HG03342 (cell line): ENCODE data around the gene TPD52L2.
A peak's percentile ranks its signal among the peaks of the same experiment; 100 is the strongest.
"Not testable (repeated sequence)": the region's sequence is repeated elsewhere in the genome, so short reads cannot be mapped to it uniquely, and the experiment has no call there.

Experiments used
- ATAC-seq: cut with Tn5 transposase; IDR thresholded peaks from one replicate; pipeline ENCODE4 v1.9.1; 2021; ENCODE audit warnings: mild to moderate bottlenecking, moderate library complexity; ENCODE audit not compliant: unreplicated experiment

TPD52L2 gene

GRCh38 chr20:63895202-63895951 is 30.3 kb downstream of the TPD52L2 start:
- peak; percentile 11 for ATAC-seq

GRCh38 chr20:63895952-63896263 is 30.8 kb downstream of the TPD52L2 start:
- ATAC-seq: no peak

- ATAC-seq: peak; percentile 40
These were observed 31.4 kb downstream of the TPD52L2 start for GRCh38 chr20:63896264-63897105.

DNA sequence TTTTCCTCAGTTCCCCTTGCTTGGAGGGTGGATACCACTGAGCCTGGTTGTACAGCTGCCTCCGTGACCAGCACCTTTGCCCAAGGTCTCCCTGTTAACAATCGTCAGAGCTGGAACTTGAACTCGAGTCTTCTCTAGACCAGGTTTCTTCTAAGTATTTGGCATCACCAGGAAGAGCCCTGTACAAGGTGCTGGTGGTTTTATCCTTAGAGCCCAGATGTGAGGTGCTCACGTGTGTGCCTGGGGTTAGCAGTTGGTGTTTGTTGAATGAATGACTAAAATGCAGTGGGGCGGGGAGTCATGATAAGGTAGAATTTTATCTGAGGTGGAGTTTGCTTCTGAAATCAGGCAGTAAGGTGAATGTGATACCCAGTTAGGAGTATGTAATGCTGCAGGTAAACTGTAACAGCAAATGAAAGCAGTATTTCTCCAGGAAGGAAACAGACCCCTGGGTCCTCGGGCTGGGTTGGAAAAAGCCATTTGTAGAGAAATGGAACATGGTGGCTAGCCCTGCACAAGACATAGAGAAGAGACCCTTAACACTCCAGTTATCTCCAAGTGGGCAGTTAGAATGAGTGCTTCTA is 33.0 kb downstream of the TPD52L2 start:
- no peak for ATAC-seq

DNA sequence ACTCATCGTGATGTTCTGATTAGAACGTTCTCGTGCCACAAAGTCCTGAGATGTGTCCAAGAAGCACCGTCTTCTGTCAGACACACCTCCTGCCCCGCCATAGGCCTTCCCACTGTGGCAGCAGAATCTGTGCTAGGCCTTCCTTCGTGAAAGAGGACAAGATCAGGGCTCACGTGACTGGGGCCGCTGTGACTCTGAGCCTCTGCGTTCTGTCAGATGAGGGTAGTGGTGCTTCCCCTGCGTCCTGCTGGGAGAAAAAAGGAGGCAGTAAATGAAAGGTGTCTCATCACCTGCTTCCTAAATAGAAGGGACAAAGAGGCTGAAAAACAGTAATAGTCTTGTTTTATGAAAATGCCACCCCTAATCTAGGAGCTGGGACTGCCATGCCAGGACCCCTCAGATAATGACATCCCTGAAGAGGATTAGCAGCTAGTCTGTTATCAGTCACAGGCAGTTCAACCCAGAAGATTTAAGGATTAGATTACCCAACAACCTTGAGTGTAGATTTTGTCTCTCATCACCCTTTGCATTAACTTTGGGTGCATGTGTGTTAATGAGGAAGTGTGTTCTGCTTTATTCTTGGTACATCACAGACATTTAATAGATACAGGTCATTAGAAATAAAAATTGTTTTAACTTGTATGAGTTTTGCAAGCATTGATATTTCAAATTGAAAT is 34.0 kb downstream of the TPD52L2 start:
- no peak for ATAC-seq

DNA sequence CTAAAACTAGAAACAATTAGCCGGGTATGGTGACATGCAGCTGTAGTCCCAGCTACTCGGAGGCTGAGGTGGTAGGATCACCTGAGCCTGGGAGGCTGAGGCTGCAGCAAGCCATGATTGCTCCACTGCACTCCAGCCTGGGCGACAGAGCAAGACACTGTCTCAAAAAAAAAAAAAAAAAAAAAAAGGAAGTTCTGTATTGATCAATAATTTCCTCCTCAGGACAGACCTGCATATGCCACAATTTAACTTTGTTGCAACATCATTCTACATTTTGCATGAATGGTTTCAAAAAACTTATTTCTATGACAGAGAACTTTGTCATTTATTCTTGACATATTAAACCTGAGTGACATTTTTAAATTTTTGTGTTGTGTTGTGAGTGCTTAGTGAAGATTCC is 35.3 kb downstream of the TPD52L2 start:
- ATAC-seq: no peak

- no peak for ATAC-seq
These were observed 38.9 kb downstream of the TPD52L2 start for GRCh38 chr20:63903796-63904561.

GRCh38 chr20:63908008-63908682 is 43.1 kb downstream of the TPD52L2 start:
- ATAC-seq: no peak

DNA sequence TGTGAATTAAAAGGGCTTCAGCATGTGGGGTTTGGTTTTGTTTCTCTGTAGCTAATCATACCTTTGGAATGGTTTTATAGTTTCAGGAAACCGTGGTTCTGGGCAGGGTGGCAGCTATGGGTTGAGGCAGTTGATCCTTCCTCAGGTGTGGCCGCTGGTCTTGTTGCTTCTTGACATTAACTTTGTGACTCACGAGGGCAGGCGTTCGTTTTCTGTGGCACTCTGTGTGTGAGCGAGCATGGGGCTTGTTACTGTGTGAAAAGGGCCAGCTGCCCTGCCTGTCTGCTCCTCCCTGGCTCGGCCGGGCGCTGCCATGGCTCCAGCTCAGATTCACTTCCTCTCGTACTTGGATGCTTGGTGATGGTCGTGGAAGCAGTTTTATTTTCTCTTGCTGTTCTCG is 46.1 kb downstream of the TPD52L2 start:
- no peak for ATAC-seq

- no peak for ATAC-seq
These were observed 48.7 kb downstream of the TPD52L2 start for GRCh38 chr20:63913768-63914167.

- ATAC-seq: no peak
These were observed 50.4 kb downstream of the TPD52L2 start for GRCh38 chr20:63915471-63915870.

GRCh38 chr20:63916371-63916939 is 51.4 kb downstream of the TPD52L2 start:
- ATAC-seq: not testable (repeated sequence)

DNA sequence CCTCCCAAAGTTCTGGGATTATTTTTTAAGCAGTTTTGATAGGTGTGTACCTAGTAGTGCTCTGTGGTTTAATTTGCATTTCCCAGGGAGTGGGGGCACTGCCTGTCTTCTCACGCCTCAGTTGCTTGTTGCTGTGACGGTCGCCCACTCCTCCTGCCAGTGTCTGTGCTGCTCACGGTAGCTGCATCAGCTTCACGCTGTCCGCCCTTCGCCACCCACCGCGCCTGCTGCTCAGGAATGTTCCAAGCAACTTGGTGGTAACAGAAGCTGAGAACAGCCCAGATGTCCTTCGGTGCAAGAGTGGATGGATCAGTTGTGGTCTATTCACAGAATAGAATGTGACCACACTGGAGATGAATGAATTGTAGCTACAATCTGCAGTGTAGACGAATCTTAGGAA is 52.7 kb downstream of the TPD52L2 start:
- no peak for ATAC-seq

DNA sequence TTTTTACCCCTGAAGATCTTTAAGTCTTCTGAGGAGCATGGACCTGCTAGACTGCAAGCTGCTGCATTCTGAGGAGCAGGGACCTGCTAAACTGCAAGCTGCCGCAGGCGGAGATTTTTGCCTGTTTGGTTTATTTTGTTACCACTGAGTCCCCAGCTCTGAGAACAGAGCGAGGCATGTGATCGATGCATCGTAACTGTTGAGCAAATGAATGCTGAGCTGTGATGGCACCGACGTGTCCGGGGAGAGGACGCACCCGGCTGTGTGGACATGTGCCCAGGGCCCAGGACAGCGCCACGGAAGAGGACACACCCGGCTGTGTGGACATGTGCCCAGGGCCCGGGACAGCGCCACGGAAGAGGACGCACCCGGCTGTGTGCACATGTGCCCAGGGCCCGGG is 54.1 kb downstream of the TPD52L2 start:
- ATAC-seq: no peak

DNA sequence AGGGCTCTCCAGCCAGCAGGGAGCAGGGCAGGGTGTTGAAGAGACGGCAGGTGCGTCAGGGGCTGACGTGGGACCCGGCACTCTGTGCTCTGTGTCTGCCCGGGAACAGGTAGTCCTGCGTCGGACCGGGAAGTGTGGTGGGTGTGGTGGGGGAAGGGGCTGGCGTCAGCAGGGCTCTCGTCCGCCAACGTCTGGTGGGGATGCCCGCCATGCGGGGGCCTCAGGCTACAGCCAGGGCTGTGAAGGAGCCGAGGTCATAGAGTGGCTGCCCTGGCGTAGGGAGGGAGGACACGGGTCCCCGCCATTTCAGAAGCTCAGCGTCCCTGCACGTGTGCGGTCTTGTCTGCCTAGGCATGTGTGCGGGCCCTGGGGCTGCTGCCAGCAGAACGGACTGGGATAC is 55.2 kb downstream of the TPD52L2 start:
- ATAC-seq: no peak

GRCh38 chr20:63923651-63924050 is 58.6 kb downstream of the TPD52L2 start:
- ATAC-seq: no peak

- ATAC-seq: no peak
These were observed 59.2 kb downstream of the TPD52L2 start for GRCh38 chr20:63924241-63924640.

GRCh38 chr20:63926298-63926697 is 61.2 kb downstream of the TPD52L2 start:
- no peak for ATAC-seq

GRCh38 chr20:63929071-63929470 is 64.0 kb downstream of the TPD52L2 start:
- no peak for ATAC-seq

DNA sequence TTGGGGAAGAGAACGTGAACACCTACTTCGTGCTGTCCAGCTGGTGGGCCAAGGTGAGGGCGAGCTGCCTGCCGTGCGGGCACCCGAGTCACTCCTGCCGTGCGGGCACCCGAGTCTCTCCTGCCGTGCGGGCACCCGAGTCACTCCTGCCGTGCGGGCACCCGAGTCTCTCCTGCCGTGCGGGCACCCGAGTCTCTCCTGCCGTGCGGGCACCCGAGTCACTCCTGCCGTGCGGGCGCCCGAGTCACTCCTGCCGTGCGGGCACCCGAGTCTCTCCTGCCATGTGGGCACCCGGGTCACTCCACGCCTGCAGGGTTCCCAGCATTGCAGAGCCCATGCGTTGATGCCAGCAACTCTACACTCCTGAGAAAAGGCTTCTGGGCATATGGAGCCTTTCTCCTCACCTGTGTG is 64.4 kb downstream of the TPD52L2 start:
- not testable (repeated sequence) for ATAC-seq
